Ovary (tissue), 9 donors: ENCODE measurements around the gene ITSN1. TPM values are rescaled to one million over a fixed set of nuclear protein-coding genes. Genes with fewer than 3 reads are reported as not detected.

Experiments
- DNase-seq, 5 donors: peaks; one replicate each; pipeline ENCODE4 v3.0.0-alpha.2; 2019 to 2020
- H3K27ac ChIP-seq, 2 donors: fragments of 200-600 bp; one replicate each; pipeline versions ENCODE4 v1.5.1 to v1.8.0; 2019 to 2022
- H3K27me3 ChIP-seq: fragments of 200-600 bp; one replicate; pipeline ENCODE4 v1.8.0; 2022
- H3K36me3 ChIP-seq: fragments of 200-600 bp; sonication (generic); one replicate; pipeline ENCODE4 v1.5.1; 2019
- H3K4me1 ChIP-seq: one replicate; pipeline ENCODE4 v1.8.1; 2013; ENCODE audit warnings: mild to moderate bottlenecking, moderate library complexity; ENCODE audit not compliant: insufficient read depth
- H3K4me3 ChIP-seq: fragments of 200-600 bp; sonication (generic); one replicate; pipeline ENCODE4 v1.5.1; 2017
- H3K9me3 ChIP-seq, 2 donors: fragments of 200-600 bp in 1 of 2; sonication (generic) in 1 of 2; one replicate each; pipeline versions ENCODE4 v1.5.1 to v1.8.1; 2013 to 2019; ENCODE audit warnings: mild to moderate bottlenecking in 1 of 2, moderate library complexity in 1 of 2
- EP300 ChIP-seq: sonication (generic); formaldehyde crosslinking; IDR thresholded peaks from one replicate; pipeline ENCODE4 v1.6.1; 2017; ENCODE audit warnings: antibody characterized with exemption
- POLR2A ChIP-seq: fragments of 450-650 bp; IDR thresholded peaks from one replicate; pipeline ENCODE4 v1.6.1; 2017; ENCODE audit warnings: antibody characterized with exemption, mild to moderate bottlenecking, moderate library complexity
- WGBS, 3 donors: extraction: QIAGEN DNeasy Blood & Tissue Kit in 1 of 3; methylation state at CpG; one replicate each; pipeline versions ENCODE4 v1.1.5 to v1.1.7; 2013 to 2017; 5-methylcytosine and 5-hydroxymethylcytosine counted together
- intact Hi-C, 4 donors: fragments of 100-400 bp; cut with DNase I; formaldehyde crosslinking; loops; one replicate each; pipeline versions ENCODE4 v1.11.0 to v1.15.1; 2022 to 2023
- polyA plus RNA-seq, 2 donors: library from polyadenylated mRNA; stranded (reverse); fragments of 200-250 nt in 1 of 2; fragments of 350-450 nt in 1 of 2; fragmentation: Illumina TruSeq in 1 of 2; extraction: RNeasy Lipid Tissue Mini Kit (QIAGEN cat#74804) in 1 of 2; gene quantifications; one replicate each; pipeline ENCODE4 v1.2.3, GENCODE V29; 2013 to 2014
- total RNA-seq, 7 donors: library from RNA; depleted of rRNA in 2 of 7; stranded (reverse); fragments of >200 nt in 2 of 7; fragmentation: NEBNext Ultra II Directional in 3 of 7; extraction: Animal tissue kit (Norgen Biotek cat#: 25700) in 3 of 7; gene quantifications; one replicate each; pipeline versions ENCODE4 v1.1.0 to v1.2.4, GENCODE V29; 2016 to 2023
- TF ChIP-seq, protein P1 (sequence below), 3 donors: fragments of 450-650 bp in 2 of 3; fragments of 200-600 bp in 1 of 3; IDR thresholded peaks; one replicate each; pipeline versions ENCODE4 v1.5.1 to v1.8.0; 2016 to 2022; ENCODE audit warnings: antibody characterized with exemption in 3 of 3, mild to moderate bottlenecking in 1 of 3
- donor health status: DM: no; HTN: no; CAD: no; lungs with moderate emphysema.
- donor health status: DM: no; HTN: no; CAD: no.
- donor health status: Bipolar disorder and iron deficiency.
- donor health status: DM: yes; HTN: yes; CAD: no.
- donor health status: DM: no; HTN: no; CAD: no.
- donor health status: DM: yes; HTN: yes; CAD: no.

The ITSN1 gene
- total and polyA plus RNA-seq, 9 donors, result 22.6 to 61.3 (median 36.4) TPM

GRCh38 chr21:33896691-33897090 lies 254.4 kb downstream of the ITSN1 start:
- Histone ChIP-seq H3K27ac (no peak overlapping the region), H3K4me1 (peaks cover 5% of the 10 kb centered on the region), H3K27me3 (no peaks in the 10 kb centered on the region), H3K4me3 (no peak overlapping the region), H3K36me3 (no peaks in the 10 kb centered on the region), H3K9me3 (no peaks in the 10 kb centered on the region)
- intact Hi-C loops, result loop anchor here (5.0 to 10.0 kb wide), 2 partner anchors 252 to 254 kb away; partner anchors contain the start of genes CRYZL1 (in 4 of the 4) and ITSN1 (in 4 of the 4)
- TF ChIP-seq, protein P1, sequence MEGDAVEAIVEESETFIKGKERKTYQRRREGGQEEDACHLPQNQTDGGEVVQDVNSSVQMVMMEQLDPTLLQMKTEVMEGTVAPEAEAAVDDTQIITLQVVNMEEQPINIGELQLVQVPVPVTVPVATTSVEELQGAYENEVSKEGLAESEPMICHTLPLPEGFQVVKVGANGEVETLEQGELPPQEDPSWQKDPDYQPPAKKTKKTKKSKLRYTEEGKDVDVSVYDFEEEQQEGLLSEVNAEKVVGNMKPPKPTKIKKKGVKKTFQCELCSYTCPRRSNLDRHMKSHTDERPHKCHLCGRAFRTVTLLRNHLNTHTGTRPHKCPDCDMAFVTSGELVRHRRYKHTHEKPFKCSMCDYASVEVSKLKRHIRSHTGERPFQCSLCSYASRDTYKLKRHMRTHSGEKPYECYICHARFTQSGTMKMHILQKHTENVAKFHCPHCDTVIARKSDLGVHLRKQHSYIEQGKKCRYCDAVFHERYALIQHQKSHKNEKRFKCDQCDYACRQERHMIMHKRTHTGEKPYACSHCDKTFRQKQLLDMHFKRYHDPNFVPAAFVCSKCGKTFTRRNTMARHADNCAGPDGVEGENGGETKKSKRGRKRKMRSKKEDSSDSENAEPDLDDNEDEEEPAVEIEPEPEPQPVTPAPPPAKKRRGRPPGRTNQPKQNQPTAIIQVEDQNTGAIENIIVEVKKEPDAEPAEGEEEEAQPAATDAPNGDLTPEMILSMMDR (IDR thresholded peaks at IDR 0.05), result no peak
- no peak for TF ChIP-seq POLR2A
- no peak for TF ChIP-seq EP300
- DNase-seq, result no peak
- whole genome bisulfite sequencing, 3 donors, result 89 to 94% (median 92%) methylated on average over 6 of the region's 6 CpGs

DNA sequence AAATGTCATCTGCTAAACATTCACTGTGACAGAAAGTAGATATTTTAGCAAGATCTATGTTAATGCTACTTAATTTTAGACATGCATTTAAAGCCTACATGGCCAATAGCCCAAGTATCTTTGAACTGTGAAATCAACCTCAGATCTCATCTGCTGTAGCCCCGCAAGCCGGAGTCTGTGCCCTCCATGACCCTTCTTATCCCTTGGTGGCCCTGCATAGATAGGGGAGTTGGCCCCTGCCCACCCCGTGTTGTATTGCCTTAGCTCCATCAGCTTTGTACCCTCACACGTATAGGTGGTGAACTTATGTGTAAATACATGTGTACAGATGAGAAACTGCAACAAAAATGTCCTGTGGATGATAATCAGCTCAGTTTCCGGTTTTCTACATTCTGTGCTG lies 254.8 kb downstream of the ITSN1 start:
- TF ChIP-seq POLR2A, result no peak
- no peak for TF ChIP-seq EP300
- TF ChIP-seq, protein P1 (IDR thresholded peaks at IDR 0.05), result no peak
- 82 to 91% (median 87%) methylated on average over 5 of the region's 5 CpGs for WGBS, 3 donors
- intact Hi-C loops, result loop anchor here (5.0 to 10.0 kb wide), 2 partner anchors 252 to 255 kb away; partner anchors contain the start of genes CRYZL1 (in 4 of the 4) and ITSN1 (in 4 of the 4)

DNA sequence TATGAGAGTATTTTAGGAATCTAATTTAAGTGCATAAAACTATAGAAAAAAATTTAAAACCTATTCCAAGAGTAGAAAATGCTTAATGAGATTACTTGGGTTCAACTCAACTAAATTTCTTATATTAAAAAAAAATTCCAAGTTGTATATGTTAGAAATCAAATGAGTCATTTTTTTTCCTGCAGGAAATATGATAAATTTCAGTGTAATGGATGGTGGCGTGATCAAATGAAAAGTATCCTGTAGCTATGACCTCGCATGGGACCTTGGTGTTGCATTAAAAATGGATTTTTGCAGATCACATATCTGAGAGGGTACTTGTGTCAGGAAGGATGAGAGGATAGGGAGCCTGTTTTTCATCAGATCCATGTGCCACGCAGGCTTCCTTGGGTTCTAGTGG lies 255.4 kb downstream of the ITSN1 start:
- H3K4me3 ChIP-seq, result no peak overlapping the region
- 93 to 96% (median 95%) methylated on average over 3 of the region's 3 CpGs for WGBS, 3 donors
- H3K36me3 ChIP-seq, result no peaks in the 10 kb centered on the region
- H3K9me3 ChIP-seq, result no peaks in the 10 kb centered on the region
- no peak for DNase-seq
- no peak overlapping the region for H3K27ac ChIP-seq
- H3K4me1 ChIP-seq, result peaks cover 5% of the 10 kb centered on the region
- TF ChIP-seq, protein P1 (IDR thresholded peaks at IDR 0.05), result no peak
- no peak for TF ChIP-seq POLR2A
- TF ChIP-seq EP300, result no peak
- no peaks in the 10 kb centered on the region for H3K27me3 ChIP-seq
- intact Hi-C loops, result loop anchor here (5.0 to 10.0 kb wide), 2 partner anchors 253 to 255 kb away; partner anchors contain the start of genes CRYZL1 (in 4 of the 4) and ITSN1 (in 4 of the 4)

More for the DNA sequence above, 254.8 kb downstream of the ITSN1 start:
- Histone ChIP-seq H3K36me3 (no peaks in the 10 kb centered on the region), H3K4me3 (no peak overlapping the region), H3K9me3 (no peaks in the 10 kb centered on the region), H3K4me1 (peaks cover 5% of the 10 kb centered on the region), H3K27ac (no peak overlapping the region), H3K27me3 (no peaks in the 10 kb centered on the region)
- DNase-seq, result no peak

GRCh38 chr21:33898586-33898985 lies 256.3 kb downstream of the ITSN1 start:
- WGBS, 3 donors, result 75 to 89% (median 86%) methylated on average over 3 of the region's 3 CpGs
- Histone ChIP-seq H3K4me3 (no peak overlapping the region), H3K36me3 (no peaks in the 10 kb centered on the region), H3K9me3 (no peaks in the 10 kb centered on the region), H3K4me1 (peaks cover 5% of the 10 kb centered on the region), H3K27ac (no peak overlapping the region), H3K27me3 (no peaks in the 10 kb centered on the region)
- intact Hi-C loops, result loop anchor here (5.0 to 10.0 kb wide), 2 partner anchors 254 to 256 kb away; partner anchors contain the start of genes CRYZL1 (in 4 of the 4) and ITSN1 (in 4 of the 4)
- no peak for TF ChIP-seq EP300
- no peak for TF ChIP-seq POLR2A
- TF ChIP-seq, protein P1 (IDR thresholded peaks at IDR 0.05), result no peak
- DNase-seq, result no peak
